CD4-positive, alpha-beta T cell treated with Interleukin-4 for 1 hour (primary cell): Measurements from ENCODE around the gene CAST.
A peak's percentile ranks its signal among the peaks of the same experiment; 100 is the strongest.

ENCODE experiments used
- DNase-seq, 2 donors: peaks; one replicate each; pipeline ENCODE4 v3.0.0-alpha.2; 2020 to 2022

CAST gene

GRCh38 chr5:96677496-96677895 lies 15.3 kb downstream of the CAST start:
- DNase-seq = no peak

GRCh38 chr5:96679293-96679692 lies 17.1 kb downstream of the CAST start:
- no peak for DNase-seq

- DNase-seq = no peak
Observed at GRCh38 chr5:96680759-96681470, 18.7 kb downstream of the CAST start.

GRCh38 chr5:96683392-96683791 lies 21.2 kb downstream of the CAST start:
- DNase-seq = no peak

GRCh38 chr5:96683810-96684209 lies 21.6 kb downstream of the CAST start:
- DNase-seq = no peak

- no peak for DNase-seq
Observed at GRCh38 chr5:96687080-96687479, 24.9 kb downstream of the CAST start.

- DNase-seq = peak in 1 of 2 donors; percentile 46
Observed at GRCh38 chr5:96687812-96688453, 25.8 kb downstream of the CAST start.

GRCh38 chr5:96690861-96691260 lies 28.7 kb downstream of the CAST start:
- no peak for DNase-seq

- DNase-seq = no peak
Observed at GRCh38 chr5:96691503-96692303, 29.5 kb downstream of the CAST start.

GRCh38 chr5:96692441-96692840 lies 30.3 kb downstream of the CAST start:
- DNase-seq = no peak

- no peak for DNase-seq
Observed at GRCh38 chr5:96699186-96699820, 37.1 kb downstream of the CAST start.

GRCh38 chr5:96702503-96703383 lies 40.6 kb downstream of the CAST start:
- DNase-seq = peak; percentile 83 to 85

GRCh38 chr5:96703384-96703920 lies 41.3 kb downstream of the CAST start:
- DNase-seq = peak in 1 of 2 donors; percentile 77

- no peak for DNase-seq
Observed at GRCh38 chr5:96703995-96704394, 41.8 kb downstream of the CAST start.

GRCh38 chr5:96706433-96707111 lies 44.4 kb downstream of the CAST start:
- DNase-seq = no peak

GRCh38 chr5:96708600-96708999 lies 46.4 kb downstream of the CAST start:
- no peak for DNase-seq

- DNase-seq = no peak
Observed at GRCh38 chr5:96709152-96709821, 47.1 kb downstream of the CAST start.

- no peak for DNase-seq
Observed at GRCh38 chr5:96712100-96712746, 50.0 kb downstream of the CAST start.

- no peak for DNase-seq
Observed at GRCh38 chr5:96714450-96714849, 52.3 kb downstream of the CAST start.

- peak; percentile 74 to 76 for DNase-seq
Observed at GRCh38 chr5:96714951-96715451, 52.8 kb downstream of the CAST start.
